GM12865 (cell line): ENCODE results near the gene TRABD2B.

Source experiments
- DNase-seq: peaks from one replicate; pipeline ENCODE4 v3.0.0; 2010; ENCODE audit warnings: low read depth
- H3K4me3 ChIP-seq: 2 replicates; pipeline ENCODE4 v1.5.1; 2011; ENCODE audit warnings: mild to moderate bottlenecking, low read depth, low read length, control low read depth
- TF ChIP-seq, protein P1 (sequence below): IDR thresholded peaks from 2 replicates; pipeline ENCODE4 v1.5.1; 2011; ENCODE audit warnings: low read length, control low read depth, low read depth, inconsistent platforms; ENCODE audit not compliant: insufficient read depth; ENCODE audit errors: missing control alignments

The TRABD2B gene

DNA sequence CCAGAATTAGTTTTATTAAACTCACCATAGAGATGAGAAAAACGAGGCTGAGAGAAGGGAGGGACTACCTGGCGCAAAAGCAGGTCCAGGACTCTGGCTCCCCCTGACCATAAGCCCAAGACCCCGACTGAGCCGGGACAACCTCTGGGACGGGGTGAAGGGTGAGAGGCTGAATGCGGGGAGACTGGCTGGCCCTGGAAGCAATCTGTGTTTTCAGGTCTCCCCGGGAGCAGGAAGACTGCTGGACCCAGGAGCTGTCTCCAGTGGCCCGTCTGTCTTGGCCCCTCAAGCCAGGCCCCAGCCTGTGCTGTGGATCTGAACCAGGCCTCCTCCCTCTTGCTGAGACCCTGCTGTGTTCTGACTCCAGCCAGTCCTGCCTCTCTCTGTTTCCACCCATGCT, 240.8 kb downstream of the TRABD2B start:
- TF ChIP-seq, protein P1, sequence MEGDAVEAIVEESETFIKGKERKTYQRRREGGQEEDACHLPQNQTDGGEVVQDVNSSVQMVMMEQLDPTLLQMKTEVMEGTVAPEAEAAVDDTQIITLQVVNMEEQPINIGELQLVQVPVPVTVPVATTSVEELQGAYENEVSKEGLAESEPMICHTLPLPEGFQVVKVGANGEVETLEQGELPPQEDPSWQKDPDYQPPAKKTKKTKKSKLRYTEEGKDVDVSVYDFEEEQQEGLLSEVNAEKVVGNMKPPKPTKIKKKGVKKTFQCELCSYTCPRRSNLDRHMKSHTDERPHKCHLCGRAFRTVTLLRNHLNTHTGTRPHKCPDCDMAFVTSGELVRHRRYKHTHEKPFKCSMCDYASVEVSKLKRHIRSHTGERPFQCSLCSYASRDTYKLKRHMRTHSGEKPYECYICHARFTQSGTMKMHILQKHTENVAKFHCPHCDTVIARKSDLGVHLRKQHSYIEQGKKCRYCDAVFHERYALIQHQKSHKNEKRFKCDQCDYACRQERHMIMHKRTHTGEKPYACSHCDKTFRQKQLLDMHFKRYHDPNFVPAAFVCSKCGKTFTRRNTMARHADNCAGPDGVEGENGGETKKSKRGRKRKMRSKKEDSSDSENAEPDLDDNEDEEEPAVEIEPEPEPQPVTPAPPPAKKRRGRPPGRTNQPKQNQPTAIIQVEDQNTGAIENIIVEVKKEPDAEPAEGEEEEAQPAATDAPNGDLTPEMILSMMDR = no peak
- H3K4me3 ChIP-seq = no peak overlapping the region
- DNase-seq = no peak

GRCh38 chr1:47756006-47756405, 241.2 kb downstream of the TRABD2B start:
- H3K4me3 ChIP-seq = no peak overlapping the region
- TF ChIP-seq, protein P1 = no peak
- no peak for DNase-seq

GRCh38 chr1:47755101-47755990, 241.8 kb downstream of the TRABD2B start:
- TF ChIP-seq, protein P1 = peak; percentile 93
- no peak overlapping the region for H3K4me3 ChIP-seq
- DNase-seq = peak; percentile 70

GRCh38 chr1:47754221-47754620, 243.0 kb downstream of the TRABD2B start:
- TF ChIP-seq, protein P1 = no peak

GRCh38 chr1:47753808-47754207, 243.4 kb downstream of the TRABD2B start:
- no peak overlapping the region for H3K4me3 ChIP-seq
- DNase-seq = peak; percentile 23
- TF ChIP-seq, protein P1 = no peak

More at GRCh38 chr1:47754221-47754620, 243.0 kb downstream of the TRABD2B start:
- DNase-seq = no peak
- no peak overlapping the region for H3K4me3 ChIP-seq

GRCh38 chr1:47752559-47752958, 244.6 kb downstream of the TRABD2B start:
- H3K4me3 ChIP-seq = no peak overlapping the region
- no peak for DNase-seq
- TF ChIP-seq, protein P1 = no peak
